Epithelial cell of esophagus (primary cell): Measurements from ENCODE around the gene PIK3CD.

Source experiments
- DNase-seq: peaks from one replicate; pipeline ENCODE4 v3.0.0; 2010; ENCODE audit warnings: low read depth
- H3K4me3 ChIP-seq: 2 replicates; pipeline ENCODE4 v1.5.1; 2011; ENCODE audit warnings: mild to moderate bottlenecking, low read length, control low read depth
- CTCF ChIP-seq: IDR thresholded peaks from 2 replicates; pipeline ENCODE4 v1.5.1; 2011; ENCODE audit warnings: low read depth, mild to moderate bottlenecking, low read length, control low read depth, inconsistent platforms; ENCODE audit not compliant: insufficient read depth; ENCODE audit errors: missing control alignments

Gene PIK3CD

GRCh38 chr1:9651565-9652378 lies at the start of gene PIK3CD:
PIK3CD (plus strand) TSS chr1:9651731; CDS start chr1:9710456, 58,725 bp downstream.
- H3K4me3 ChIP-seq: peak within 1 kb of the TSS; percentile 44
- DNase-seq: peak; percentile 55
- TF ChIP-seq CTCF: no peak

DNA sequence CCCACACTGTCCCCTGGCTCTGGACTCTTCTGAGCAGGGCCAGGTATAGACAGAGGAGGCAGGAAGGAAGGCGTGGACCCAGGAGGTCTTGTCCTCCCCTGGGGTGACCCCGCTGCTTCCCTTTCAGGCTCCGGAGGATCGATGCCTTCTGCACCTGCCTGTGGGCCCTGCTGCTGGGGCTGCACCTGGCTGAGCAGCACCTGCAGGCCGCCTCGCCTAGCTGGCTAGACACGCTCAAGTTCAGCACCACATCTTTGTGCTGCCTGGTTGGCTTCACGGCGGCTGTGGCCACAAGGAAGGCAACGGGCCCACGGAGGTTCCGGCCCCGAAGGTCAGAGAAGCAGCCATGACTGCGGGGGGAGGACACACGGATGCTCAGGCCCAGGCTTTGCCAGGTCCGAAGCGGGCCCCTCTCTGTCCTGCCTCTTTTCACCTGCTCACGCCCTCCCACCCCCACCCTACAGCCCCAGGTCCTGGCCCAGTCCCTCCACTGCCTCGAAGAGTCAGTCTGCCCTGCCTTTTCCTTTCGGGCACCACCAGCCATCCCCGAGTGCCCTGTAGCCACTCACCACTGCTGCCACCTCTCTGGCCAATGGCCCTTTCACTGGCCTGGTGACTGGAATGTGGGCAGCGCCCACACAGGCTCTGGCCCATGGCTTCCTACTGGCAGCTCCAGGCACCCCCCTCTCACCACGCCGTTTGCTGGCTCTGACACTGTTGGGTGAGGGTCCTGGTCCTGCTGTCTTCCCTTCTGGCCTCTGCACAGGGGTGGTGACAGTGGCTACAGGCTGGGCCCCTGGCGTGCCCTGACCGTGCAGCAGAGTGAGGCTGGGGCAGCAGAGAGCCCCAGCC lies 49.4 kb upstream of the PIK3CD start:
- no peak for TF ChIP-seq CTCF
- H3K4me3 ChIP-seq: no peak overlapping the region
- DNase-seq: no peak

DNA sequence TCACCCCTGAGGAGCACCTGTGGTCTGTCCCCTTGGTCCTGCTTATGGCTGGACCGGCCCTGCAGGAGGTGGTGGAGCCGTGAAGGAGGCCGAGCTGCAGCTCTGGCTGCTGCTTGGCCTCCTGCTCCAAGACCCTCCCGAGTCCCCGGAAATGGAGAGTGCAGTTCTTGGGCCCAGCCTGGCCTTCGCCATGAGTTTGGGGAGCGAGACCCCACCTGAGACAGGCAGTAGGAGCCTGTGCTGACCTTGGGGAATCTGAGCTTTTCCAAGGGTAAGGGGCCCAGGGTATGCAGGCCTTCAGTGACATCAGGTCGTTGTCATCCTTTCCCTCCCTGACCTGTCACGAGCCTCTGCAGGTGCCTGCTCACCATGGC lies 48.8 kb upstream of the PIK3CD start:
- no peak overlapping the region for H3K4me3 ChIP-seq
- TF ChIP-seq CTCF: no peak
- DNase-seq: no peak

DNA sequence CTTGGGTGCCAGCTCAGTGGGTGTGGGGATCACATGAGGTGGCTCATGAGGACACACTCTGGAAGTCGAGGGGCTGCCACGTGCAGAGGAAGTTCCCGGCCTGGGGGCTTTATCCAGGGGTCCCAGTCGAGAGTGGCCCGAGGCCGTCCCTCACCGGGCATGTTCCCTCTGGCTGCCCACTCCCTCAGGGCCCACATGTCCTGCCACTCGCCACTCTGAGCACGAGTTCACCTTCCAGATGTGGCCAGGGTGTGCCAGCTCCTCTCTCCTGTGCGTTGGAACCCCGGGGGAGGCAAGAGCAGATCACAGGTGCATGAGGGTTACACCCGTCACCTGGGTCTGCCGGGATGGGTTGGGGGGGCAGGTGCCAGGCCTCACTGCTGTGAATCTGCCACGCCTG lies 48.2 kb upstream of the PIK3CD start:
- DNase-seq: no peak
- TF ChIP-seq CTCF: no peak
- H3K4me3 ChIP-seq: no peak overlapping the region

DNA sequence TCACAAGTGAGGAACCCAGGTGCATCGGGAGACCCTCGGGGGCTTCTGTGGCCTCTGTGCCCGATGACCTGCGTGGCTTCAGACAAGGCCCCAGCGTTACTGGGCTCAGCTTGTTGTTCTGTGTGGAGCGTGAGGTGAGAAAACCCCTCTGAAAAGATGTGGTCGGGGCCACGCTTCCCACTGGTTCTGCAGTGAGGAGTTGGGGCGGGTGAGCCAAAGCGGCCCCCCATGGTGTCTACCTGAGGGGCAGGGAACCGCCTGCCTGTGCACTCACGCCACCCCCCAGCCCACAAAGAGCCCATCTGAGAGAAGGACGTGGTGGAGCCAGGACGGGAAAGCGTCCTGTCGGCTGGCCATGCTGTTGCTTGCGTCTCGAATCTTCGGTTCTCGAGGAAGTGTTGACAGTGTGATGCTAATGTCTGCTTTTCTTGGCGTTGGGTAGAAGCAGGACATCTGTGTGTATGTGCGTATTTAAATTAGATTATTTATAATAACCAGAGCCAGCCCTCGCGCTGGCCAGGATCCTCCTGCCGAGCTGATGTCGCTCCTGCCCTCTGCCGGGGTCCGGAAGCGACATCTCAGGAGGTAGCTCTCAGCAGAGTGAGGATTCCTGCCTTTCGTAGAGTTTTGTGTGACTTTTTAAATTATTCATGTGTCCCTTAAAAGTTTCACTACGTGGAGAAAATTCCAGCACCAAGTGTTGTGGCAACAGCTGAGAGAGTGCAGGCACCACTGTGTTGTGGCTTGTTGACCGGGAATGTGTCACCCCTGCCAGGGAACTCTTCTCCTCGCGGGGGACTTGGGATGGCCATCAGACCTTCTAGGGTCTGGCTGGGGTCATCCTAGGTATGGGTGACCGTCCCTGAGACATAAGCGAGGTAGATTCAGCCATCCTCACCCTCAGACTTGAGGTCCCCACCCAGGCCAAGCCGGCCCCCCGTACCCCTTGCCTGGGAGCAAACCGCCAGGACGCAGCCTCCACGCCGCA lies 47.5 kb upstream of the PIK3CD start:
- no peak for DNase-seq
- H3K4me3 ChIP-seq: no peak overlapping the region
- TF ChIP-seq CTCF: no peak

- no peak for DNase-seq
- TF ChIP-seq CTCF: no peak
- no peak overlapping the region for H3K4me3 ChIP-seq
Observed at GRCh38 chr1:9604836-9605235, 46.7 kb upstream of the PIK3CD start.
